H1 (cell line): ENCODE results near the gene LPP. TPM values are rescaled to one million over a fixed set of nuclear protein-coding genes. Genes with fewer than 3 reads are reported as not detected.

Experiments
- CTCF ChIA-PET: fragments of 300-600 bp; sonication (Branson Sonifier 250); formaldehyde crosslinking; loops from one replicate; lab custom pipeline; 2021; ENCODE audit not compliant: partially characterized antibody; lab: Charles Lee
- POLR2A ChIA-PET: fragments of 300-600 bp; sonication (Branson Sonifier 250); formaldehyde crosslinking; loops from one replicate; lab custom pipeline; 2021; ENCODE audit warnings: inconsistent platforms; ENCODE audit not compliant: partially characterized antibody; lab: Charles Lee
- DNase-seq, 2 experiments: peaks; one replicate each; pipeline versions ENCODE4 v3.0.0 to v3.0.0-alpha.2; 2010 to 2022; ENCODE audit warnings: low spot score in 2 of 2, low read depth in 1 of 2, mixed read lengths in 1 of 2
- FAIRE-seq: peaks from 2 replicates; lab custom pipeline; 2011; peaks lifted over from hg19 to GRCh38; lab: Jason Lieb, UNC
- H2AFZ ChIP-seq: 2 replicates; pipeline ENCODE4 v1.8.1; 2012; ENCODE audit warnings: low read length, inconsistent platforms
- H2AK5ac ChIP-seq: 2 replicates; pipeline ENCODE4 v1.6.1; 2013; ENCODE audit warnings: low read depth, low read length
- H2BK120ac ChIP-seq: replicated peaks from 2 replicates; pipeline ENCODE3; 2013; ENCODE audit warnings: low read depth, low read length, inconsistent platforms
- H2BK12ac ChIP-seq: 2 replicates; pipeline ENCODE4 v1.6.1; 2013; ENCODE audit warnings: low read depth, low read length
- H2BK15ac ChIP-seq: 2 replicates; pipeline ENCODE4 v1.6.1; 2013; ENCODE audit warnings: low read length
- H2BK20ac ChIP-seq: 2 replicates; pipeline ENCODE4 v1.6.1; 2013; ENCODE audit warnings: low read length
- H2BK5ac ChIP-seq: 2 replicates; pipeline ENCODE4 v1.6.1; 2013; ENCODE audit warnings: low read depth, low read length
- H3K14ac ChIP-seq: 2 replicates; pipeline ENCODE4 v1.6.1; 2013; ENCODE audit warnings: inconsistent platforms; ENCODE audit not compliant: insufficient read length
- H3K18ac ChIP-seq: 2 replicates; pipeline ENCODE4 v1.6.1; 2013; ENCODE audit warnings: low read length; ENCODE audit errors: extremely low read depth
- H3K23ac ChIP-seq: 2 replicates; pipeline ENCODE4 v1.6.1; 2013; ENCODE audit warnings: inconsistent platforms; ENCODE audit not compliant: insufficient read length
- H3K23me2 ChIP-seq: 2 replicates; pipeline ENCODE4 v1.6.1; 2013; ENCODE audit warnings: low read depth, low read length
- H3K27ac ChIP-seq: 2 replicates; pipeline ENCODE4 v1.6.1; 2011; ENCODE audit warnings: low read depth, low read length, inconsistent platforms
- H3K27me3 ChIP-seq, 4 experiments: replicated peaks in 1 of 4; 1 replicate in 1 of 4; 2 replicates in 3 of 4; pipeline versions ENCODE4 v1.6.1 to v1.8.1; 2011 to 2013; ENCODE audit warnings: low read length in 3 of 4, mild to moderate bottlenecking in 3 of 4, inconsistent platforms in 2 of 4, mixed read lengths in 2 of 4, moderate library complexity in 1 of 4; ENCODE audit not compliant: control insufficient read depth in 3 of 4, insufficient read depth in 3 of 4; ENCODE audit errors: extremely low read depth in 1 of 4
- H3K36me3 ChIP-seq, 4 experiments: 2 replicates each; pipeline versions ENCODE4 v1.6.1 to v1.8.1; 2011 to 2013; ENCODE audit warnings: mild to moderate bottlenecking in 4 of 4, low read length in 3 of 4, moderate library complexity in 2 of 4, control low read depth in 1 of 4, inconsistent platforms in 1 of 4; ENCODE audit not compliant: insufficient read depth in 4 of 4, control insufficient read depth in 2 of 4
- H3K4ac ChIP-seq: replicated peaks from 2 replicates; pipeline ENCODE3; 2013; ENCODE audit warnings: low read length, low read depth, mixed read lengths, inconsistent platforms; ENCODE audit not compliant: insufficient read length
- H3K4me1 ChIP-seq, 4 experiments: replicated peaks in 1 of 4; 1 replicate in 1 of 4; 2 replicates in 3 of 4; pipeline versions ENCODE4 v1.6.1 to v1.8.1; 2011 to 2013; ENCODE audit warnings: low read length in 3 of 4, inconsistent platforms in 2 of 4, mixed read lengths in 1 of 4; ENCODE audit not compliant: insufficient read depth in 4 of 4, control insufficient read depth in 3 of 4
- H3K4me2 ChIP-seq, 2 experiments: 2 replicates each; pipeline versions ENCODE4 v1.6.1 to v1.8.1; 2011 to 2013; ENCODE audit warnings: low read depth in 2 of 2, low read length in 2 of 2, control low read depth in 1 of 2, inconsistent platforms in 1 of 2, mild to moderate bottlenecking in 1 of 2; ENCODE audit not compliant: insufficient read depth in 1 of 2
- H3K4me3 ChIP-seq, 4 experiments: fragments of 200-600, 300-600 bp in 1 of 4; sonication (generic), shearing (Covaris generic), sonication (Bioruptor Twin) in 1 of 4; 2 replicates each; pipeline versions ENCODE4 v1.5.1 to v1.8.1; 2011 to 2016; ENCODE audit warnings: low read length in 4 of 4, low read depth in 3 of 4, control low read depth in 2 of 4, inconsistent platforms in 2 of 4, mild to moderate bottlenecking in 2 of 4, mixed read lengths in 1 of 4, moderate library complexity in 1 of 4; ENCODE audit not compliant: insufficient read depth in 2 of 4; ENCODE audit errors: extremely low read depth in 1 of 4
- H3K56ac ChIP-seq: replicated peaks from 2 replicates; pipeline ENCODE3; 2013; ENCODE audit warnings: low read depth, mild to moderate bottlenecking, mixed read lengths, low read length, inconsistent platforms; ENCODE audit not compliant: insufficient read length
- H3K79me1 ChIP-seq: 2 replicates; pipeline ENCODE4 v1.6.1; 2013; ENCODE audit warnings: low read depth, low read length, control low read depth
- H3K79me2 ChIP-seq, 2 experiments: 2 replicates each; pipeline versions ENCODE4 v1.6.1 to v1.8.1; 2012 to 2013; ENCODE audit warnings: low read length in 2 of 2, mild to moderate bottlenecking in 2 of 2, inconsistent platforms in 1 of 2; ENCODE audit not compliant: insufficient read depth in 2 of 2, control insufficient read depth in 1 of 2
- H3K9ac ChIP-seq, 4 experiments: replicated peaks in 1 of 4; 1 replicate in 1 of 4; 2 replicates in 3 of 4; pipeline versions ENCODE4 v1.6.1 to v1.8.1; 2011 to 2013; ENCODE audit warnings: low read depth in 3 of 4, low read length in 3 of 4, control low read depth in 2 of 4, mild to moderate bottlenecking in 2 of 4, moderate library complexity in 2 of 4, inconsistent platforms in 1 of 4; ENCODE audit errors: extremely low read depth in 1 of 4
- H3K9me3 ChIP-seq, 2 experiments: 2 replicates each; pipeline versions ENCODE4 v1.6.1 to v1.8.1; 2012 to 2013; ENCODE audit warnings: mild to moderate bottlenecking in 2 of 2, moderate library complexity in 2 of 2, control low read depth in 1 of 2, inconsistent platforms in 1 of 2, low read depth in 1 of 2, low read length in 1 of 2, mixed read lengths in 1 of 2; ENCODE audit not compliant: insufficient read depth in 2 of 2
- H4K20me1 ChIP-seq, 2 experiments: replicated peaks in 1 of 2; 2 replicates each; pipeline versions ENCODE3 to v1.8.1; 2011 to 2013; ENCODE audit warnings: inconsistent platforms in 2 of 2, low read length in 2 of 2, mild to moderate bottlenecking in 1 of 2; ENCODE audit not compliant: insufficient read depth in 2 of 2, control insufficient read depth in 1 of 2
- H4K5ac ChIP-seq: 2 replicates; pipeline ENCODE4 v1.6.1; 2013; ENCODE audit warnings: low read length, low read depth, mixed read lengths, inconsistent platforms; ENCODE audit not compliant: insufficient read length
- H4K8ac ChIP-seq: 2 replicates; pipeline ENCODE4 v1.8.0; 2013; ENCODE audit warnings: mild to moderate bottlenecking, moderate library complexity, low read length, inconsistent platforms; ENCODE audit not compliant: insufficient read depth; ENCODE audit errors: extremely low read depth
- H4K91ac ChIP-seq: replicated peaks from 2 replicates; pipeline ENCODE3; 2013; ENCODE audit warnings: low read length, mixed read lengths, inconsistent platforms; ENCODE audit not compliant: insufficient read length
- POLR2AphosphoS5 ChIP-seq: IDR thresholded peaks from 2 replicates; pipeline ENCODE4 v1.6.1; 2011; ENCODE audit warnings: low read depth, low read length
- TCF12 ChIP-seq: IDR thresholded peaks from 2 replicates; pipeline ENCODE4 v1.6.1; 2011; ENCODE audit warnings: low read depth, mild to moderate bottlenecking, low read length
- WGBS, 2 experiments: shearing (Covaris generic) in 1 of 2; methylation state at CpG; one replicate each; pipeline versions ENCODE4 v1.1.6 to v1.1.7; 2013 to 2015; ENCODE audit warnings: low lambda C conversion rate in 2 of 2, mixed read lengths in 2 of 2, inconsistent platforms in 1 of 2, low coverage in 1 of 2, missing lambda C conversion rate in 1 of 2; ENCODE audit not compliant: insufficient replicate concordance in 2 of 2, insufficient coverage in 1 of 2, insufficient read length in 1 of 2; ENCODE audit errors: extremely low coverage in 1 of 2, missing lambda C conversion rate in 1 of 2; 5-methylcytosine and 5-hydroxymethylcytosine counted together
- polyA plus RNA-seq, 7 experiments: library from polyadenylated mRNA; depleted of rRNA in 3 of 7; stranded (reverse) in 5 of 7; unstranded in 2 of 7; fragments of >200 nt in 5 of 7; fragments of 200-250 nt in 2 of 7; gene quantifications; 1 replicate in 5 of 7; 2 replicates in 1 of 7; 4 replicates in 1 of 7; pipeline versions ENCODE4 v1.2.1 to v1.2.3, GENCODE V29; 2011 to 2013; ENCODE audit warnings: missing spikeins in 2 of 7, mixed read lengths in 2 of 7
- total RNA-seq: library from RNA; stranded (reverse); fragmentation: NEBNext Ultra II Directional; extraction: Animal tissue kit (Norgen Biotek cat#: 25700); gene quantifications from 2 replicates; pipeline ENCODE4 v1.2.1, GENCODE V29; 2021

The LPP gene
- total and polyA plus RNA-seq, 2 of the 8 experiments (the other 6 are each of a cell fraction or from before 2014, with no cell fraction given), result 10.0 to 53.3 TPM

DNA sequence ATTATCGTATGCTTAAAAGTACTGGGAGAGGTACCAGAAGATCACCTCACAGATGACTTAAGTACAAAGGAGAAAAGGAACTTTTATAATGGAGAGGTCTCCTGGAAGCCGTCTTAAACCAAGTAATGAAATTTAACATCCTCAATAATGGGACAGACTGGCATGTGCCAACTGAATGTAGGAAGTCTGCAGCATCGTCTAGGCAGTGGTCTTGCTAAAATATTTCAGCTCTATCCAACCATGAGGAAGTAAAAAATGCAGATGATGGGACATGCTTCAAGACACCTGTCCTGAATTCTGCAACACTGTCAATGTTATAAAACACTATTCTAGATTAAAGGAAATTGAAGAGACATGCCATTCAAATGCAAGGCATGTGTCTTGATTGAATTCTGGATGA, 559.0 kb downstream of the LPP start:
- no peak overlapping the region for H2BK120ac ChIP-seq
- no peak overlapping the region for H4K8ac ChIP-seq
- H3K4me2 ChIP-seq, result no peak overlapping the region
- H2AFZ ChIP-seq, result no peak overlapping the region
- no peak overlapping the region for H3K14ac ChIP-seq
- no peaks in the 10 kb centered on the region for H3K79me2 ChIP-seq
- no peaks in the 10 kb centered on the region for H3K27me3 ChIP-seq
- no peak for FAIRE-seq
- no peak for DNase-seq
- H2BK15ac ChIP-seq, result no peak overlapping the region
- H2BK20ac ChIP-seq, result no peak overlapping the region
- H3K9me3 ChIP-seq, result no peaks in the 10 kb centered on the region
- WGBS, 2 experiments, result 82% methylated on average over 3 of the region's 3 CpGs; no CpG with 5 or more reads in 1 of the 2 experiments
- H4K20me1 ChIP-seq, result no peaks in the 10 kb centered on the region
- H3K36me3 ChIP-seq, result no peaks in the 10 kb centered on the region
- no peak overlapping the region for H3K4ac ChIP-seq
- POLR2A ChIA-PET, result no interaction called here
- H2AK5ac ChIP-seq, result no peak overlapping the region
- no peak overlapping the region for H3K56ac ChIP-seq
- no peak overlapping the region for H3K9ac ChIP-seq
- no peak overlapping the region for H4K91ac ChIP-seq
- H2BK12ac ChIP-seq, result no peak overlapping the region
- no peak overlapping the region for H3K23ac ChIP-seq
- TF ChIP-seq TCF12 (no peak), POLR2AphosphoS5 (no peak)
- H2BK5ac ChIP-seq, result no peak overlapping the region
- H4K5ac ChIP-seq, result no peak overlapping the region
- H3K79me1 ChIP-seq, result no peaks in the 10 kb centered on the region
- CTCF ChIA-PET, result interaction anchor here (0.6 to 1.1 kb wide), 2 partner anchors 14 to 16 kb away, joined by 3 read pairs; no protein-coding TSS in a partner anchor
- no peaks in the 10 kb centered on the region for H3K23me2 ChIP-seq
- no peak overlapping the region for H3K27ac ChIP-seq
- H3K4me3 ChIP-seq, result no peak overlapping the region
- no peaks in the 10 kb centered on the region for H3K4me1 ChIP-seq
- H3K18ac ChIP-seq, result no peak overlapping the region
